Colon (tissue), 2 donors: Measurements from ENCODE around the gene MPG.
"Not testable (repeated sequence)": the region's sequence is repeated elsewhere in the genome, so short reads cannot be mapped to it uniquely, and the experiment has no call there.

Experiments
- FAIRE-seq: peaks from 2 replicates; lab custom pipeline; 2012; peaks lifted over from hg19 to GRCh38; lab: Jason Lieb, UNC
- donor health status: control.
- donor health status: control.

The MPG gene

GRCh38 chr16:114327-114726 is 36.3 kb downstream of the MPG start:
- no peak for FAIRE-seq

GRCh38 chr16:116015-116414 is 38.0 kb downstream of the MPG start:
- no peak for FAIRE-seq

- FAIRE-seq = no peak
Measured at GRCh38 chr16:117379-118365, 39.6 kb downstream of the MPG start.

- no peak for FAIRE-seq
Measured at GRCh38 chr16:118857-119256, 40.8 kb downstream of the MPG start.

GRCh38 chr16:119295-119694 is 41.3 kb downstream of the MPG start:
- no peak for FAIRE-seq

- FAIRE-seq = no peak
Measured at GRCh38 chr16:119835-120491, 41.9 kb downstream of the MPG start.

GRCh38 chr16:120756-121155 is 42.7 kb downstream of the MPG start:
- no peak for FAIRE-seq

GRCh38 chr16:122361-122760 is 44.3 kb downstream of the MPG start:
- FAIRE-seq = no peak

- not testable (repeated sequence) for FAIRE-seq
Measured at GRCh38 chr16:123558-124350, 45.7 kb downstream of the MPG start.

GRCh38 chr16:125011-125410 is 47.0 kb downstream of the MPG start:
- no peak for FAIRE-seq

- FAIRE-seq = no peak
Measured at GRCh38 chr16:129075-129474, 51.0 kb downstream of the MPG start.

- FAIRE-seq = no peak
Measured at GRCh38 chr16:130533-131173, 52.6 kb downstream of the MPG start.

GRCh38 chr16:132120-132519 is 54.1 kb downstream of the MPG start:
- FAIRE-seq = no peak

- no peak for FAIRE-seq
Measured at GRCh38 chr16:133716-134115, 55.7 kb downstream of the MPG start.
